SK-N-MC (cell line): ENCODE measurements around the gene ATXN1.

Experiments used
- EZH2 ChIP-seq: fragments of 200-600 bp; sonication (generic); IDR thresholded peaks from one replicate; pipeline ENCODE4 v1.6.1; 2017; ENCODE audit warnings: antibody characterized with exemption
- POLR2AphosphoS5 ChIP-seq: IDR thresholded peaks from 2 replicates; pipeline ENCODE4 v1.6.1; 2012; ENCODE audit warnings: mild to moderate bottlenecking, low read depth, low read length, borderline replicate concordance

- TF ChIP-seq POLR2AphosphoS5 = no peak
- no peak for TF ChIP-seq EZH2
Measured at GRCh38 chr6:16582446-16583143, 178.7 kb downstream of the ATXN1 start.
